ENCODE results near the gene FBN2. TPM values are rescaled to one million over a fixed set of nuclear protein-coding genes. Genes with fewer than 3 reads are reported as not detected.

The FBN2 gene
- total RNA-seq, 1 experiment from 2014 or later: 0.42 TPM

DNA sequence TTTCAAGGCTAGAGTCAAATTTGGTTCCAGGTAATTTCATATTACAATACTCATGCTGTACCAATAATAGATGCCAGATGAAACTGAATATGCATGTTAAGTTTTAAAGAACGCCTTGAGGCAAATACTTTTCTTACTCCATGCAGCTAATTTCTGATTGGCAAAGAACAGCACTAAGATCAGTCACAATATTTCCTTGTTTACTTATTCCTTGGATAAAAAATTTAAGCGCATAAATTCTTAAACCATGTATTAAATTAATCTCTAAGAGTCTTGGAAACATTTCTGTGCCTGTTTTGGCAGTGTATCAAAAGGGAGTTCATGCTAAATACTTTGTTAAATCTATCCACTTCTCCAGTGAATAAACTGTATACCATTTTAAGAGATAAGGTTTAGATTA, 281.0 kb downstream of the FBN2 start:
- no peak overlapping the region for H3K27ac ChIP-seq (ENCODE audit: low read depth, low read length)
- H3K4me2 ChIP-seq (ENCODE audit: low read length): no peak overlapping the region
- no peaks in the 10 kb centered on the region for H3K4me1 ChIP-seq (ENCODE audit: control insufficient read depth in 1 of 2, insufficient read depth in 2 of 2, low read length in 2 of 2)
- ATAC-seq (no peak), DNase-seq (ENCODE audit: low read depth, low spot score) (no peak)
- ChIA-PET RAD21 (ENCODE audit: low non-redundant PET in 1 of 2, low total read pairs in 2 of 2, uncharacterized antibody in 2 of 2, unreplicated experiment in 2 of 2) (no interaction called here), CTCF (no interaction called here), POLR2A (no interaction called here)
- H3K36me3 ChIP-seq (ENCODE audit: control insufficient read depth in 1 of 2, insufficient read depth in 2 of 2, low read length in 2 of 2): no peaks in the 10 kb centered on the region
- intact Hi-C loops (cut with micrococcal nuclease): no loop called here
- H3K27me3 ChIP-seq (ENCODE audit: insufficient read depth, low read length): no peaks in the 10 kb centered on the region
- BruUV-seq (replicated peaks): no TSS peak
- H2AFZ ChIP-seq (ENCODE audit: low read depth, low read length, poor library complexity, severe bottlenecking): no peak overlapping the region
- no peak overlapping the region for H3K9ac ChIP-seq (ENCODE audit: low read length)
- TF ChIP-seq POLR2A (IDR thresholded peaks at IDR 0.05; ENCODE audit: borderline replicate concordance, extremely low read depth, insufficient read depth, insufficient read length) (no peak), REST (IDR thresholded peaks at IDR 0.05; ENCODE audit: low read depth) (no peak), MAX (IDR thresholded peaks at IDR 0.05) (no peak), EGR1 (IDR thresholded peaks at IDR 0.05; ENCODE audit: low read depth) (no peak), ZFX (IDR thresholded peaks at IDR 0.05) (no peak), EZH2phosphoT487 (IDR thresholded peaks at IDR 0.05; ENCODE audit: borderline replicate concordance) (no peak), EZH2 (IDR thresholded peaks at IDR 0.05) (no peak), RAD21 (IDR thresholded peaks at IDR 0.05; ENCODE audit: low read depth) (no peak), ZNF274 (IDR thresholded peaks at IDR 0.05; ENCODE audit: low read depth, low read length) (no peak), CBX3 (IDR thresholded peaks at IDR 0.05; ENCODE audit: low read depth) (no peak), SIN3A (IDR thresholded peaks at IDR 0.05; ENCODE audit: low read depth) (no peak), SRF (IDR thresholded peaks at IDR 0.05; ENCODE audit: low read depth) (no peak), TCF7L2 (IDR thresholded peaks at IDR 0.05; ENCODE audit: borderline replicate concordance, extremely low read depth, insufficient read depth, insufficient read length) (no peak), ZBTB33 (IDR thresholded peaks at IDR 0.05; ENCODE audit: extremely low read depth, insufficient replicate concordance, low read length) (no peak), JUND (IDR thresholded peaks at IDR 0.05) (no peak), SP1 (IDR thresholded peaks at IDR 0.05; ENCODE audit: low read depth) (no peak)
- no peaks in the 10 kb centered on the region for H3K9me2 ChIP-seq (ENCODE audit: insufficient read depth)
- H4K20me1 ChIP-seq (ENCODE audit: insufficient read depth): no peaks in the 10 kb centered on the region
- no peak overlapping the region for H3K4me3 ChIP-seq (replicated peaks in 1 of 2; ENCODE audit: low read depth in 1 of 2, low read length in 2 of 2)
- H3K9me3 ChIP-seq (ENCODE audit: control insufficient read depth in 1 of 2, insufficient read depth in 1 of 2, low read depth in 1 of 2, low read length in 2 of 2): no peaks in the 10 kb centered on the region
- H3K79me2 ChIP-seq (ENCODE audit: insufficient read depth, low read length): no peaks in the 10 kb centered on the region
